Bone marrow (tissue), 2 donors: Measurements from ENCODE around the gene KHK.
A peak's percentile ranks its signal among the peaks of the same experiment; 100 is the strongest.
"Not testable (repeated sequence)": the region's sequence is repeated elsewhere in the genome, so short reads cannot be mapped to it uniquely, and the experiment has no call there.

Source experiments
- DNase-seq, 2 donors: peaks; one replicate each; lab custom pipeline; 2025; lab: John Stamatoyannopoulos, UW

Gene KHK

DNA sequence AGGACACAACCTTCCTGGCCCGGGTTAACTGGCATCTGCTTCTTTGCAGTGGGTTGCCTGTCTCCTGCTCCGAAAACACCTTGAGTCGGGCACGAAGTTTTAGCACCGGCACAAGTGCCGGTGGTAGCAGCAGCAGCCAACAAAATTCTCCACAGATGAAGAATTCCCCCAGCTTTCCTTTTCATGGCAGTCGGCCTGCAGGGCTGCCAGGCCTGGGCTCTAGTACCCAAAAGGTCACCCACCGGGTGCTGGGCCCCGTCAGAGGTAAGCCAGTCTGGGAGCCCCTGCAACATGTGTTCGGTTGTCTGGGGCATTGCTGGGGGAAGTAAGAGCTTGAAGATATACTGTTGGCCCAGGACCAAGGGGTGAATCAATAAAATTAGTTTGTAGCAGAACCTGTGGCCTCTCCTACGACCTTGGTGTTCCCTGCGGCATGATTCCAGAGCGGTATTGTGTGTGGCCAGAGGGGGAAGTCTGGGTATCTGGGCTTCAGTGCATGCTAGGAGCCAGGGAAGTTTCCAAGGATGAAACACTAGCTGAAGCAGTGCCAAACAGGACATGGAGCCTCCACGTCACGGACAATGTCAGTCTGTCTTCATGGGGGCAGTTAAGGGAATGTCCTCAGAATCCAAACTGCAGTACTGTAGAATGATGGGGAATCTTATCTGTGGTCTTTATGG is 27.3 kb upstream of the KHK start:
- DNase-seq: no peak

GRCh38 chr2:27060323-27060722 is 26.2 kb upstream of the KHK start:
- DNase-seq: no peak

GRCh38 chr2:27065128-27065527 is 21.4 kb upstream of the KHK start:
- no peak for DNase-seq

- no peak for DNase-seq
Measured at GRCh38 chr2:27067385-27067784, 19.2 kb upstream of the KHK start.

- DNase-seq: no peak
Measured at GRCh38 chr2:27069436-27069835, 17.1 kb upstream of the KHK start.

DNA sequence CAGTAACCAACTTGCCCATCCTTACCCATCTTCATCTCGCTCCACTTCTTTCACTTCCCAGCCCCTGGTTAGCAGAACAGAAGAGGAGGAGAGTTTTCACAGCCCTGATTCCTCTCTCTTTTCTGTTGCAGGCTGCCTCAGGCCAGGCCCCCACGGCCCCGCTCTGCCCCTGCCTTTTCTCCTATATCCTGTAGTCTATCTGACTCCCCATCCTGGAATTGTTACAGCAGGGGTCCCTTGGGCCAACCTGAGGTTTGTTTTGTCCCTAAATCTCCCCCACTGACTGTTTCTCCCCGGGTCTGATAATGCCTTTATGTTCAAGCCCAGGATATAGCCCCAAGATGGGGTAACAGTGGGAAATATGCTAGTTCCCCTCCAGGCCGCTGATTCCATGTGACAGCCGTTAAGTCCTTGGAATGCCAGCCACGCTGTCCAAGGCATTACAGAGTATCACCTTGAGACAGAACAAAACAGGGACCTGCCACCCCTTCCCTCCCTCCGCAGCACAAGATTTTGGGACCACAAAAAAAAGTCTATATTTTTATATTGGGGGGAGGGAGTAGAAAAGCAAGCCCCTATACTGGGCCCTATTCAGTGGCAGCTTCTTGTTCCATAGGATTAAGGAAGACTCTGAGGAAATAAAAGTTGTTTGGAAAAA is 16.5 kb upstream of the KHK start:
- no peak for DNase-seq

GRCh38 chr2:27070653-27071276 is 15.8 kb upstream of the KHK start:
- no peak for DNase-seq

DNA sequence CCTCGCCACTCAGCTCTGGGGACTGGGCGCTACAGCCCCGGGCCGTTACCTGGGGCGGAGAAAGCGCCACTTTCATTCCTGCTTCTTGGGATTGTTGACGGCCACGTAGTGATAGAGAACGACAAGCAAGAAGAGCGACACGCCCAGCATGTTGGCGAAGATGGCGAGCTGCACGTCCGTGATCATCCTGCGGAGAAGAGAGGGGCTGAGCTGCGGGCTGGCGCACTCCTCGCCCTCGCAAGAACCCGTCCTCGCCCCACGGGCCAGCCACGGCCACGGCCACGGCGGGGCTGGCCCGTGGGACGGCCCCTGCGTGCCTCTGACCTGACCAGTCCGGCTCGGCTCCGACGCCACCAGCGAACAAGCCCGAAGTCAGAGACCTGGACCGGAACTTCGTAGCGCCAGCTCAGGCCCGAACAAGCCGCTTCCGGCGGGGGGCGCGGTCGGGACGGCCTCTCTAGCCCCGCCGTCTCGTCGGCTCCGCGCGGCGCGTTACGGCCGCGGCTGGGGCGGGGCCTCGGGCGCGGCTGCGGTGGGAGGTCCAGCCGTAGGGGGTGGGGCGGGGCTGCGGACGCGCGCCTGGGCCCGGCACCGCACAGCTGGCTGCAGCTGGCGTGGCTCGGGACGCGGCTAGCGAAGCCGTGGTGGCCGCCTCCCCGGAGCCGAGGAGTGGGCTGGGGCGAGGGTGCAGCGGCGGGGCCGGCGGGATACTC is 15.1 kb upstream of the KHK start, which contains the start of gene OST4:
Gene OST4 (minus strand): TSS at position 378 of the 713 bp plus-strand sequence.
- peak; percentile 48 to 74 for DNase-seq

- no peak for DNase-seq
Measured at GRCh38 chr2:27071990-27072830, 14.4 kb upstream of the KHK start.

- no peak for DNase-seq
Measured at GRCh38 chr2:27072920-27073319, 13.7 kb upstream of the KHK start.

DNA sequence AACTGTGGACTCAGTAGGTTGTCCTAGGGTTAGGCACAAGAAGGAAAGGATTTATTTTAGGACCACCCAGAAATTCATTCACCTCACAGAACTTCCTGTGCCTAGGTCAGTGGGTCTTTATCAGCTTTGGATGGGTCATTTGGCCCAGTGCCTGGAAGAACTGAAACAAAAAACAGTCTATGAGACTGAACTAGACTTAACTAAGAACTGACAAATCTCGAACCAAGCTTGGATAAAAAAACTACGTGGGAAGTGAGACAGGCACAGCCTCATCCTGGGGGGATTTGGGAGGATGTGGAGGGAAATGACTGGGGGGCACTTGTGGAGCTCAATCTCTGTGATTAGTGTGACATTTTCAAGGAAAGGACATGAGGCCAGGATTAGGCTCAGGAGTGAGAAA is 12.8 kb upstream of the KHK start:
- no peak for DNase-seq

DNA sequence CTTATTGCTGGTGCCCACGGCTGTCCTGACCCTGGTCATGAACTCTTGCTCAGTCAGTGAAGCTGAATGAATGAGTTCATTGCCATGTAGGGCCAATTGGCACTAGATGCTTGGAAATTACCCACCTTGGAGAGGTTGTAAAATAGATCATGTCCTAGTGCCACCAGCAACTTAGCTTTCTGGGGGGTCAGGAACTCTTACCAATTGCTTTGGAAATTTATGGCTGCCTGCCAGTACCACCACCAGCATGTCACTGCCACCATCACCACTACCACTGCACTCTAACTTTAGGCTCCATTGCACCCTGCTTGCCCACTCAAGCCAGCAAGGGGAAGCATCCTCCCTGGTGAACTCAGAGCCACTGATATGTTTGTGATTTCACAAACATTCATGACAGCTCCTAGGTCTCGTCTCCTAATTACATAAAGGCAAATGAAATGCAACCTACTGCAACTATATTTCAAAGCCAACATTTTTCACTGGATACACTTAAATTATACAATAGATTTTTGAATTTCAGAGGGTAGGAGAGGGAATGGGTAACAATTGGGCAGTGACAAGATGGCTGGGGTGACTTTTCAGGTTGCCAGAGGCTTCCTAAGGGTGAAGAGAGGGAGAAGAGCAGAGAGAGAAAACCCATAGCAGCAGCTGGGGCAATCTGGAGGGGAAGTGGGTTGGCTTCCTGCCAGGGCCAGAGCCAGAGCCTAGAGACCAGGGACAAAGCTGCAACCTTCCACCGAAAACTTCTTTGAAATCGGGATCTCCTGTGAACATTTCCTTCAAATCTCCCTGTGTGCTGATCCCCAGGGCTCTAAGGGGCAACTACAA is 11.6 kb upstream of the KHK start:
- peak; percentile 17 to 90 for DNase-seq

DNA sequence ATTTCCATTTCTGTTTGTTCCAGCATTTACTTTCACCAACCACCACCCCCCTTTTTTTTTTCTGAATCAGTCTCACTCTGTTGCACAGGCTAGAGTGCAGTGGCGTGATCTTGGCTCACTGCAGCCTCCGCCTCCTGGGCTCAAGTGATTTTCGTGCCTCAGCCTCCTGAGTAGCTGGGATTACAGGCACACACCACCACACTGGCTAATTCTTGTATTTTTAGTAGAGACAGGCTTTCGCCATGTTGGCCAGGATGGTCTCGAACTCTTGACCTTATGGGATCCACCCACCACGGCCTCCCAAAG is 11.1 kb upstream of the KHK start:
- not testable (repeated sequence) for DNase-seq

DNA sequence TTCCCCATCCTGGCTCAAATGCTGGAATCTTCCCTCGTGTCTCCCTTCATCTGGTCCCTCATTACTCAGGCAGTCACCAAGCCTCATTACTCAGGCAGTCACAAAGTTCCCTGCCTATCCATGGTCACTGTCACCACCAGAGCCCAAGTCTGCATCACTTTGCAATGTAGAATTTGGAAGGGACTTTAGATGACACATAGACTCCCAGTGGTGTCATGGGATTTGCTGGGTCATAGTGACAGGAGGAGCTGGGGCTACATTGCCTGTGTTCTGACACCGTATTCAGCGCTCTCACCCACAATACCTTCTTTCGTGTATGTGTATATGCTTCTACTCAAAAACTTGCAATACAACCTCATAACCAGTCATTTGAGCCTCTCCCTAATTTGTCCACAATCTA is 10.2 kb upstream of the KHK start:
- no peak for DNase-seq

- DNase-seq: no peak
Measured at GRCh38 chr2:27077231-27077630, 9.3 kb upstream of the KHK start.

DNA sequence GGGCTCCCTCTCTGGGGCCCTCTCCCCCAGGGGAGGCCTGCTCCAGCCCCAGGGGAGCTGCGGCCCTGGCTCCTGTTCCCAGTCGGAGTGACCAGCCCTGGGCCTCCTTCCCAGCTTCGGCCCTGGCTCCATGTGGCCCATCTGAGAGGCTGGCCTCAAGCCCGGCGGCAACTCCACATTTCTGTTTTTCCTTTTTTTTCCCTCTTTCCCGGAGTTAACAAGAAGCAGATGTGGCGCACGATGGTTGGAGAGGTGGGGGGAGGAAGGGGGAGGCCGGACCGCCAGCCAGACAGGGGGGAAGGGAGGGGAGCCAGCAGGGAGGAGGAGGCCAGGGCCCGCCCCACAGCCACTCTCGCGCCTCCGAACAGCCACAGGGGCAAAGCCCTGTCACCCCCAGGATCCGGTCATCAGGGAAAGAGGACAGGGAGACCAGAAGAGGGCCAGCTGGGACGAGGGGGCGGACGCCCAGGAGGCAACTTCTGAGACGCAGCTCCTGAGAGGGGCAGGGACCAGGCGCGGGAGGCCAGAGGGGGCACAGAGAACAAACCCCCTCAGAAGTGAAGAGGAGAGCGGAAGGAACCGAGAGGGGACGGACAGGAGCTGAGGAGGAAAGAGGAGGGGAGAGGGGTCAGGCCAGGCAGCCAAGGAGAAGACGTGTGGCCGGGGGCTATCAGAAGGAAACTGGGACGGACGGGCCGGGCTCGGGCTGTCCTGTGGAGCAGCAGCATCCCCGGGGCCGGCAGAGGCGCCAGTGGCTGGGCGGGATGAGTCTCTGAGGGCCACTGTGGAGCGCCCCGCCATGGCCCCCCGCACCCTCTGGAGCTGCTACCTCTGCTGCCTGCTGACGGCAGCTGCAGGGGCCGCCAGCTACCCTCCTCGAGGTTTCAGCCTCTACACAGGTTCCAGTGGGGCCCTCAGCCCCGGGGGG is 8.0 kb upstream of the KHK start, which contains the start of gene EMILIN1:
Gene EMILIN1 (plus strand): TSS at position 349 of the 928 bp plus-strand sequence. CDS start 451 bp downstream, at position 800.
- no peak for DNase-seq

DNA sequence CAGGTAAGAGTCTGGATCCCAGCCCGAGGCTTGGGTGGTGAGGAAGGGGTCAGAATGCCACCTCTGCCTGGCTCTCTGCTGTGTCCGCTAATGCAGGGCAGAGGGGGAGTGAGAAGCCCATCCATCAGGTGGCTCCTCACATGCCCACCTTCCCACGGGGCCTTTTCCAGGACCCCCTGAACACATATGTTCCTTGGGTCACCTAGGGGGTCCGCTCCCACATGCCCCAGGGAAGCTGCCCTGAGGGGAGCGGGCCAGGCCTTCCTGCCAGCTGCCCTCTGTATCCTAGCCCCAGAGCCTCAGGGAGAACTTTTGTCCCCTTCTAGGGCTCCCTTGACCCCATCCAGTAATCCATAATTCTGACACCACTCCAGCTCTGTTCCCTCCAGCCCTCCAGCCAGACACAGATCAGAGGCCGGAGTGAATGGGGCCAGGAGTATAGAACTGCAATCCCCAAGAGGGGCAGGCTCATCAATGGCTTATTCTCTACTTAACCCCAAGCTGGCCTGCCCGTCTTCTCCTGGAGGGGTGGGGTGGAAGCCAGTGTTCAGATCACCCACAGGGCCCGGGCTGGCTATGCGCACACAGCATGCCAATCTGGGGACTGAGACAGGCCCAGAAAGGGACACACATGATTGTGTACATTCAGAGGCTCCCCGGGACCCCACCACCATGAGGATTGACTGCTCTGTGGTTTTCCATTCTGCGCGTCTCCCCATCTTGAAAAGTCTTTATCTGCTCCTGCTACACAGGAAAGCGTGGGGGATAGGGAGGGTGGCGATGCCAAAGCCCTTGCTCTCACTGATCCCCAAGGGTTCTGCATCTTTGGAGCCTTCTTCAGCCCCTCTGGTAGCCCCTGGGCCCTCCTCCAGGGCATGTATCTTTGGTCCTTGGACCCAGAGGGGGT is 7.1 kb upstream of the KHK start:
- no peak for DNase-seq

DNA sequence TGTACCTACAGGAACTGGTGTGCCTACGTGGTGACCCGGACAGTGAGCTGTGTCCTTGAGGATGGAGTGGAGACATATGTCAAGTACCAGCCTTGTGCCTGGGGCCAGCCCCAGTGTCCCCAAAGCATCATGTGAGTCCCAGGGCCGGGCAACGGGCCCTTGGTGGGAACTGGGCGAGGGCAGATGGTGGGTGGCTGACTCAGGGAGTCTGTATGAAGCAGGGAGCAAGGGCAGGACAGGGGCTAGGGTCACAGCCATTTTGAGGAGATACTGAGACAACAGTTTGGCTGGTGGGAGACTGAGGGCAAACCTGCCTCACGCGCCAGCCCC is 6.5 kb upstream of the KHK start:
- DNase-seq: no peak

- no peak for DNase-seq
Measured at GRCh38 chr2:27080603-27080936, 6.0 kb upstream of the KHK start.
